Tibial artery (tissue), 4 donors: ENCODE data around the gene KIAA0825.
A peak's percentile ranks its signal among the peaks of the same experiment; 100 is the strongest.

Experiments used
- DNase-seq, 2 donors: peaks; one replicate each; pipeline ENCODE4 v3.0.0-alpha.2; 2019
- H3K27ac ChIP-seq, 2 donors: fragments of 200-600 bp; sonication (generic) in 1 of 2; 1 replicate in 1 of 2; 2 replicates in 1 of 2; pipeline ENCODE4 v1.5.1; 2018 to 2019; ENCODE audit warnings: mild to moderate bottlenecking in 1 of 2
- H3K27me3 ChIP-seq, 2 donors: fragments of 200-600 bp; sonication (generic) in 1 of 2; one replicate each; pipeline versions ENCODE4 v1.5.1 to v1.6.0; 2016 to 2019
- H3K36me3 ChIP-seq, 3 donors: fragments of 200-600 bp; sonication (generic) in 2 of 3; one replicate each; pipeline ENCODE4 v1.5.1; 2016 to 2019; ENCODE audit warnings: mild to moderate bottlenecking in 2 of 3
- H3K4me1 ChIP-seq, 4 donors: fragments of 200-600 bp; sonication (generic) in 2 of 4; 1 replicate in 3 of 4; 2 replicates in 1 of 4; pipeline ENCODE4 v1.5.1; 2016 to 2019
- H3K4me3 ChIP-seq, 2 donors: fragments of 200-600 bp; sonication (generic) in 1 of 2; 1 replicate in 1 of 2; 2 replicates in 1 of 2; pipeline ENCODE4 v1.5.1; 2018 to 2019; ENCODE audit warnings: mild to moderate bottlenecking in 2 of 2
- H3K9me3 ChIP-seq, 3 donors: fragments of 200-600 bp; sonication (generic) in 1 of 3; one replicate each; pipeline ENCODE4 v1.5.1; 2016 to 2019
- intact Hi-C: fragments of 100-400 bp; cut with DNase I; formaldehyde crosslinking; loops from one replicate; pipeline ENCODE4 v1.15.0; 2023; ENCODE audit warnings: low total_unique reads
- TF ChIP-seq, protein P1 (sequence below), 2 experiments: fragments of 200-600 bp in 1 of 2; fragments of 450-650 bp in 1 of 2; IDR thresholded peaks; one replicate each; pipeline ENCODE4 v1.5.1; 2017 to 2019; ENCODE audit warnings: antibody characterized with exemption in 2 of 2, mild to moderate bottlenecking in 1 of 2, moderate library complexity in 1 of 2

The KIAA0825 gene

GRCh38 chr5:94526706-94527105 is 91.7 kb downstream of the KIAA0825 start:
- intact Hi-C loops = no loop called here
- TF ChIP-seq, protein P1, sequence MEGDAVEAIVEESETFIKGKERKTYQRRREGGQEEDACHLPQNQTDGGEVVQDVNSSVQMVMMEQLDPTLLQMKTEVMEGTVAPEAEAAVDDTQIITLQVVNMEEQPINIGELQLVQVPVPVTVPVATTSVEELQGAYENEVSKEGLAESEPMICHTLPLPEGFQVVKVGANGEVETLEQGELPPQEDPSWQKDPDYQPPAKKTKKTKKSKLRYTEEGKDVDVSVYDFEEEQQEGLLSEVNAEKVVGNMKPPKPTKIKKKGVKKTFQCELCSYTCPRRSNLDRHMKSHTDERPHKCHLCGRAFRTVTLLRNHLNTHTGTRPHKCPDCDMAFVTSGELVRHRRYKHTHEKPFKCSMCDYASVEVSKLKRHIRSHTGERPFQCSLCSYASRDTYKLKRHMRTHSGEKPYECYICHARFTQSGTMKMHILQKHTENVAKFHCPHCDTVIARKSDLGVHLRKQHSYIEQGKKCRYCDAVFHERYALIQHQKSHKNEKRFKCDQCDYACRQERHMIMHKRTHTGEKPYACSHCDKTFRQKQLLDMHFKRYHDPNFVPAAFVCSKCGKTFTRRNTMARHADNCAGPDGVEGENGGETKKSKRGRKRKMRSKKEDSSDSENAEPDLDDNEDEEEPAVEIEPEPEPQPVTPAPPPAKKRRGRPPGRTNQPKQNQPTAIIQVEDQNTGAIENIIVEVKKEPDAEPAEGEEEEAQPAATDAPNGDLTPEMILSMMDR (IDR thresholded peaks at IDR 0.05) = no peak
- no peaks in the 10 kb centered on the region for H3K9me3 ChIP-seq
- no peak for DNase-seq
- H3K27ac ChIP-seq = no peak overlapping the region
- H3K36me3 ChIP-seq = no peaks in the 10 kb centered on the region
- H3K27me3 ChIP-seq = no peaks in the 10 kb centered on the region
- no peak overlapping the region for H3K4me3 ChIP-seq
- no peaks in the 10 kb centered on the region for H3K4me1 ChIP-seq

DNA sequence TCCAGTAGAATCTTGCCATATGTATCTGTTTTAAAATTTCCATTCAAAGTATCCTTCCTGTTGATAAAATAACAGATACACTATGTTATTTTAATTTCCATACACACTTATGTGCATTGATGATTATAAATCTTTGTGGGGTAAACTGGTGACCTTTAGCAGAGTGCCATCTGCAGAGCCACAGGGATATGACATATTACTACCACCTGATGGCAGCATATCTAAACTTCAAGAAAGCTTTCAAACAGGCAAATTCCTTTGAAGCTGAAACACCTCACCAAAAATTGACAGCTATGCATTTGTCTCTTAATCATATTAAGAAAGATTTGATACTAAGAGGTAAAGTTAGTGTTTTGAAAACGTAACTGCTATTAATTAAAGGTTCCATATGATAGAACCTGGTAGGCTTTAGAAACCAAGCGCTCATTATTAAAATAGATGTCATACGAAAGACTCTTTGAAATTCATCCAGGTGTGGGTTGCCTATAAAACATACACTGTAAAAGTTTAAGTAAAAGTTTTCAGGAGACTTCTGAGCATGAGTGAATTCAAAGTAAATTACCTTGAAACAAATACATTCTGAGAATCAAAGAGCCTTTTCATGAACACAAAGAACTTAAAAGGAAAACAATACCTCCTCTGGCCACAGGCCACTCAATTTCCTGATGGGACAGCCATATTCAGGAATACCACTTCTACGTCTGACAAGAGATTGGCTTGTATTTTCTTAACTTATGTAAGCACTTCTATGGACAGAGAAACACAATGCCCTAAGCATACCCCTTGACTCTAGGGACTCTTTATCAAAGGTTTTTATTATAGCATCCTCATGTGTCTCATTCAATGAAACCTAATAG is 93.3 kb downstream of the KIAA0825 start:
- Histone ChIP-seq H3K36me3 (no peaks in the 10 kb centered on the region), H3K27me3 (no peaks in the 10 kb centered on the region), H3K27ac (no peak overlapping the region), H3K4me3 (no peak overlapping the region), H3K9me3 (no peaks in the 10 kb centered on the region), H3K4me1 (no peaks in the 10 kb centered on the region)
- intact Hi-C loops = no loop called here
- TF ChIP-seq, protein P1 (IDR thresholded peaks at IDR 0.05) = peak; percentile 23 to 28
- DNase-seq = no peak

GRCh38 chr5:94523018-94523417 is 95.4 kb downstream of the KIAA0825 start:
- Histone ChIP-seq H3K4me3 (no peak overlapping the region), H3K9me3 (no peaks in the 10 kb centered on the region), H3K27ac (no peak overlapping the region), H3K4me1 (no peaks in the 10 kb centered on the region), H3K27me3 (no peaks in the 10 kb centered on the region), H3K36me3 (no peaks in the 10 kb centered on the region)
- TF ChIP-seq, protein P1 (IDR thresholded peaks at IDR 0.05) = no peak
- DNase-seq = no peak
- intact Hi-C loops = no loop called here

- Histone ChIP-seq H3K4me3 (no peak overlapping the region), H3K27me3 (no peaks in the 10 kb centered on the region), H3K36me3 (no peaks in the 10 kb centered on the region), H3K9me3 (no peaks in the 10 kb centered on the region), H3K27ac (no peak overlapping the region), H3K4me1 (no peaks in the 10 kb centered on the region)
- intact Hi-C loops = no loop called here
- no peak for DNase-seq
- TF ChIP-seq, protein P1 (IDR thresholded peaks at IDR 0.05) = no peak
Observed at GRCh38 chr5:94522117-94522516, 96.3 kb downstream of the KIAA0825 start.

- DNase-seq = no peak
- Histone ChIP-seq H3K27ac (no peak overlapping the region), H3K9me3 (no peaks in the 10 kb centered on the region), H3K36me3 (no peaks in the 10 kb centered on the region), H3K27me3 (no peaks in the 10 kb centered on the region), H3K4me1 (no peaks in the 10 kb centered on the region), H3K4me3 (no peak overlapping the region)
- TF ChIP-seq, protein P1 (IDR thresholded peaks at IDR 0.05) = no peak
- intact Hi-C loops = no loop called here
Observed at GRCh38 chr5:94517490-94518488, 100.6 kb downstream of the KIAA0825 start.
